ENCODE measurements around the gene ANTXR1.
A peak's percentile ranks its signal among the peaks of the same experiment; 100 is the strongest.

Gene ANTXR1

DNA sequence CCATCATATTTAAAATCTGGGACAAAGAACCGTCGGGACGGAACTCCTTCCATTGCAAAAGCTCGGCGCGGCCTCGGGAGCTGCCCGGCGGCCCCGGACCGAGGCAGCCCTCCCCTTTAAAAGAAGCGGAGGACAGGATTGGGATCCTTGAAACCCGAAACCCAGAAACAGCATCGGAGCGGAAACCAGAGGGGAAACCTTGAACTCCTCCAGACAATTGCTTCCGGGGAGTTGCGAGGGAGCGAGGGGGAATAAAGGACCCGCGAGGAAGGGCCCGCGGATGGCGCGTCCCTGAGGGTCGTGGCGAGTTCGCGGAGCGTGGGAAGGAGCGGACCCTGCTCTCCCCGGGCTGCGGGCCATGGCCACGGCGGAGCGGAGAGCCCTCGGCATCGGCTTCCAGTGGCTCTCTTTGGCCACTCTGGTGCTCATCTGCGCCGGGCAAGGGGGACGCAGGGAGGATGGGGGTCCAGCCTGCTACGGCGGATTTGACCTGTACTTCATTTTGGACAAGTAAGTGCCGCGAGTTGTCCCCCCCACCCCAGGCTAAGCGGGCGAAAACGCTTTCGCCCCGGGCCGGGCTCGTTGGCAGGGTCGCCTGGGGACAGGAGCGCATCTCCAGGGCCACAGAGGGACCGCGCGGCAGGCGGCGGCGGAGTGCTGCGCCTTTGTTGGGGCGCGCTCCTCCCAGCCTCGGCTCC, at the start of gene ANTXR1:
Gene ANTXR1, plus strand, starts transcription at position 38 of the 698 bp plus-strand sequence. Its CDS starts 321 bp downstream, at position 359.
- peak; percentile 7 for DNase-seq

DNA sequence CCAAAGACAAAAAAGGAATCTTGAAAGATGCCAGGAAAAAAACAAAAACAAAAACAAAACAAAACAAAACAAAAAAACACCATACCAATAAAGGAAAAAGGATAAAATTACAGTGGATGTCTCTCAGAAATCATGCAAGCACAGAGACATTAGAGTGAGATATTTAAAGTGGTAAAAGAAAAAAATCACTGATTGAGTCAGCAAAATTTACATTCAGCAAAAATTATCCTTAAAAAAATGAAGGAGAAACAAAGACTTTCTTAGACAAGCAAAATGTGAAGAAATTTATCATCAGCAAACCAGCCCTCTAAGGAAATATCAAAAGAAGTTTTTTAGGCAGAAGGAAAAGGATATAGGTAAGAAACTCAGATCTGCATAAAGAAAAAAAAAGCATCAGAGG, 48.7 kb upstream of the ANTXR1 start:
- no peak for DNase-seq

DNA sequence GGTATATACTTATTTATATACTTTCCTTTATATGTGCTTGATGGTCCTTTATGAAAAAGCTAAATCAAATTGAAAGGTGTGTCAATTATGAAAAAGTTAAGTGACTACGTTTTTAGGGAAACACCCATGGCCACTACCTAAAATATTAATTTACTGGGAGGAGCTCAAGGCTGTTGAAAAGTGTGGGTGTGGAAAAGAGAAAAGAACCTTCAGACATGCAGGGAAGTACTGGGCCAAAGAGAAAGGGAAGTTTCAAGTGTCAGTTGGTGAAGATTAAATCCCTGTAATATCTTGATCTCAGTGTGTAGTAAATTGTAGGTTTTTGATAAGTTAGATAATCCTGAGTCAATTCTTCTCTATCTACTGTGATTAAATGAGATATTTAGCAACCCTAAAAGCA, 44.8 kb upstream of the ANTXR1 start:
- no peak for DNase-seq

DNA sequence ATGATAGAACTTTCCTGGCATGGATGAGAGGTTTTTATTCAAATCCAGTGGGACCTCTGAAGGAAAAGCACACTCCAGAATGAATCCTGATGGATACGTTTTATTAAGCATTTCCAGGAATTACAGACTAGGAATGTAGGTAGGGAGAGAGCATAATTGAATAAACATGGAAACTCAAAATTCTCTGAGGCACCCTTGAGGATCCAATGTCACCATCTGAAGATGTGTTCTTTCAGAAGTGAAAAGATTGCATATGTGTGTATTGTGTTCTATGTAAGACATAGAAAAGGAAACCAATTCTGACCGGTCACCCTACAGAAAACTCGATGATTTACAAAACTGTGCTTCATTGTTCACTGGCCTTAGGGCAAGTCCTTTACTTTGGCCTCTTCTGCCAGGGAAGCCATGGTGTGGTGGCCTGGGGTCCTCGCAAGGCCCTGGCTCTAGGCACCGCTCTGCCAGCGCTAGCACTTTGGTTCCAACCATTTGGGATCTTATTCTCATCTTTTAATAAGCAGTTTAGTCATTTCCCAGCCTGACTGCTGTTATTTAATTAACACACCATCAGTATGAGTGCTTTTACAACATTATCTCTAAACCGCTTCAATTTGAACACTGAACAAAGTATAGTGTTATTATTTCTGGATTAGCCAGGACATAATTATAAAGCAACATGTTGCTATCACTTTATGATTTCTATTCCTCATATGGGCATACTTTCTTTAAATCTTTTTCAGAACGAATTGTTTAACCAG, 43.1 kb upstream of the ANTXR1 start:
- no peak for DNase-seq

DNA sequence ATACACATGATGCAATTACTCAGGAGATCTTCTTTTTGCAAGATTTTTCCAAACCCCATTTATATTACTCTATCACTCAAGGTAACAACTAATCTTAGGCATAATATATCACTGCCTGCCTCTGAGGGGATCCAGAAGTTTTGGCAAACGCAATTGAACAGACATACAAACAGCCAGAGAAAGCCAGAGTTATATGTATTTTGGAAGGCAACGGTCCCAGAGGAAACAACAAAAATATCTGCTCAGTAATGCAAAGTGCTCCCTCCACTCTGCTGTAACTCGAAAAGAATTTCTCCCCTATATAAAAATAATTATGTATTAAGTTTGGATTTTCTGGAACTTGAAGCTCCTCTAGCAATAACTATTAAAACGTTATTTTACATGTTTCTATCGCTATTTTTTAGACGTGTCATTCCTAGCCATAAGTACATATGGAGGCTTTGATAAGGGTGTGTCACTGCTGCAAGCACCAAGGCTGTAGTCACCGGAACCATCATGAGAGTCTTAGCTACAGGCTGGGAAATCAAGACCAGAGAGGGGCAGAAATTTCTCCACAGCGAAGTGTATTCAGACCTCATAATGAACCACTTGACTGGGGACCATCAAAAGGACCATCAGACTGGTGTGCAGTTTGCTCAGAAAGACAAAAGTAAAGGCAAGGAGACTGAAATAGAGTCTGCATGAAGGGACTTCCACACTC, 42.3 kb upstream of the ANTXR1 start:
- DNase-seq, result no peak

DNA sequence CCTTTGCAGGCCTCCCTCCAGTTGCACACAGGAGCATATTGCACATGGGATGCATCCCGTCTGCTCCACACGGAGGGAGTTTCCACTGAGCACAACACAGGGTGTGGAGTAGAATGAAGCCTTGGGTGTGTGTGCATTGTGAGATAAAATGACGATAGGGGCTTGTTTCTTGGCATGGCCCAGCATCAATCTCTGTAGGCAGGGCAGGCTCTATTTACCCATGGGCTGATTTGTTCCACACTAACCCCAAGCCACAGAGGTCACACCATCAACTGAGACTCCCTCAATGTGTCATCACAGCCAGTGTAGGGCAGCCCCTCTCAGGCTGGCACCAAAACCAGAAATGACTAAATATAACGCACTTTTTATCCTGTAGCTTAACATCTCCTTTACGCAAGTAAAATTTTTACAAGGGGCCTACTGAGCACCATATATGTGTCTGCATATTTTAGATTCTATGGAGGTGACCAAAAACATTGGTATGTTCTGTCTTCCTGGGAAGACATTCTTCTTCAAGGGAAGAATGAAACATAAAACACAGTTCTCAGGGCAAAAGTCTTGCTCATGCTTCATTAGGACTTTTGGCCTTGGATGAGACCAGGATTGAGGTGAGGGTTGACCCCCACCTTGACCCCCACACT, 41.3 kb upstream of the ANTXR1 start:
- no peak for DNase-seq

DNA sequence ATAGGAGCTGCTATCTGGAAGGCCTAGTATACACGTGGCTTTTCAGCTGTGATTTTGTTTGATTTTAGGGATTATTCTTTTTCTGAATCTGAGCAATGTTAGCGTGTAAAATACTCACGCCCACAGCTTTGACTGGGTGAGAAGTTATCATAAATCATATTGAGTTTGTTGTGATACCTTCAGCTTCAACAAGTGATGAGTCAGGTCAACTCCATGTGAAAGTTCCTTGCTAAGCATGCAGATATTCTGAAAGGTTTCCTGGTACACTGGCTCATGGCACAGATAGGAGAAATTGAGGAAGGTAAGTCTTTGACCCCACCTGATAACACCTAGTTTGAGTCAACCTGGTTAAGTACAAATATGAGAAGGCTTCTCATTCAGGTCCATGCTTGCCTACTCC, 38.7 kb upstream of the ANTXR1 start, which contains the start of gene GKN1:
Gene GKN1, plus strand, starts transcription at position 386 of the 400 bp plus-strand sequence. CDS start 42 bp downstream, outside the sequence.
- no peak for DNase-seq

DNA sequence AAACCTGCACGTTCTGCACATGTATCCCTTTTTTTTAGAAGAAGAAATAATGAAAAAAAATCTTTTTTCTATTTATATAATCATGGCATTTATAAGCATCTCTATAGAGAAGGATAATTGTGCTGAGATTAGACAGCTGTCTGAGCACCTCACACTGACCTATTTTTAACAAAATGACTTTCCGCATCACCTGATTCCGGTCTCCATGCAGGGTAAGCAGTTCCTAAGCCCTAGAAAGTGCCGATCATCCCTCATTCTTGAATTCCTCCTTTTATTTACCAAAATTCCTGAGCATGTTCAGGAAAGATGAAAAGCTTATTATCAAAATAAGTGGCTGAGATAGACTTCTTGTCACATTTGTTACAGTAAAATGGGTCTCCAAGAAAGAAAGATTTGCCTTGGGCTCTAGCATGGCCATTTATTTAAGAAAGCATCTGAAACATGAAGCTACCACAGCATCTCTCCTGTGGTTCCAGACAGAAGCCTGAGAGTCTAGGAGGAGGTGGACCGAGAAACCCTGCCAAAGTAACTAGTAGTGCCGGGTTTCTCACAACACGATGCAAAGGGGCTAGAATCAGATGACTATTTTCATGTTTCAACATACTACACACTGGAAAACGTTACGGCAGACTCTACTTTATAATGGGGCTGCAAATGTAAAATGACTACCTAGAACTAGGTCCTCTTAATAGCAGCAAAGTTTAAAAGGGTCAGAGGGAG, 37.9 kb upstream of the ANTXR1 start:
- DNase-seq, result no peak

DNA sequence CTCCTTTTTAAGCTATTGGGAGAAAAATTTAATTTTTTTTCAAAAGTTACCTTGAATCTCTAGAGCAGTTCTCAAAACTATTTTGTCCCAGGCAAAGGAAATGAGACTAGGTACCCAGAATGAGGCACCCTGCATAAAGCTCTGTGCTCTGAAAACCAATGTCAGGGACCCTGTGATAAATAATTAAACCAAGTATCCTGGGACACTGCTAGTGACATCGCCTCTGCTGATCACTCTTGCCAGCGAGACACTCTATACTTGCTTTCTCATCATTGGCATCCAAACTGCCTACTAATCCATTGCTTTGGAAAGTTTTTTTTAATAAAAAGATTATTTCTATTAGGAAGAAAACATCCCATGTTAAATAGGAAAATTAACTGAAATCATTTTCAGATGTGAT, 37.1 kb upstream of the ANTXR1 start:
- DNase-seq, result no peak

DNA sequence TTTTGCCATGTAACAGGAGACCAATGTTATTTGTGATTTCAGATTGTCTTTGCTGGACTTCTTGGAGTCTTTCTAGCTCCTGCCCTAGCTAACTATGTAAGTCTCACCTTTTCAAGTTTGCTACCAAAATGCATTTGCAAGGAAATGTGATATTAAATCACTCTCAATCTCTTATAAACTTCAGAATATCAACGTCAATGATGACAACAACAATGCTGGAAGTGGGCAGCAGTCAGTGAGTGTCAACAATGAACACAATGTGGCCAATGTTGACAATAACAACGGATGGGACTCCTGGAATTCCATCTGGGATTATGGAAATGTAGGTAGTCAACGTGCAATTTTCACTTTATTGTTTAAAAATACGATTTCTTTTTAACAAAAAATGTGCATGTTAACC, 35.5 kb upstream of the ANTXR1 start:
- DNase-seq, result no peak

DNA sequence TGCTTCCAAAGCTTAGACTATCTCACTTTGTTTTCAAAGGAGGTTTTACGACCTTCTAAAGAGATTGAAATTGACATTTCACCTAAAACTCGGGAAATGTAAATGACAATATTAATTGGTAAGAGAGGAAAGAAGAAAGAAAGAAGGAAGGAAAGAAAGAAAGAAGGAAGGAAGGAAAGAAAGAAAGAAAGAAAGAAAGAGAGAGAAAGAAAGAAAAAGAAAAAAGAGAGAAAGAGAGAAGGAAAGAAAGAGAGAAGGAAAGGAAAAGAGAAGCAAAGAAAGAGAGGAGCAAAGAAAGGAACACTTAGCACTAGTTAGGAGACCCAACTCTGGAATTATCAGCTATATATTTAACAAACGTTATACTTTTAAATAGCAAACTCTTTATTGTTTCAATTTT, 34.9 kb upstream of the ANTXR1 start:
- no peak for DNase-seq

DNA sequence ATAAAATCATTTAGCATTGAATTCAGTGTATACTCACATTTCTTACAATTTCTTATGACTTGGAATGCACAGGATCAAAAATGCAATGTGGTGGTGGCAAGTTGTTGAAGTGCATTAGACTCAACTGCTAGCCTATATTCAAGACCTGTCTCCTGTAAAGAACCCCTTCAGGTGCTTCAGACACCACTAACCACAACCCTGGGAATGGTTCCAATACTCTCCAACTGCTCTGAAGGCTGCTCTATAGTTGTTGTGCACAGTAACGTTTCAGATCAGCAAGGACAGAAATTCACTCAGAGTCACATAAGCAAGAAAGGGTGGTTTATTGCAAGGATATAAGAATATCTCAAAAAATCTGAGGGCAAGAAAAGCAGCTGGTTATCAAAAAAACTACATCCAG, 32.0 kb upstream of the ANTXR1 start:
- no peak for DNase-seq

DNA sequence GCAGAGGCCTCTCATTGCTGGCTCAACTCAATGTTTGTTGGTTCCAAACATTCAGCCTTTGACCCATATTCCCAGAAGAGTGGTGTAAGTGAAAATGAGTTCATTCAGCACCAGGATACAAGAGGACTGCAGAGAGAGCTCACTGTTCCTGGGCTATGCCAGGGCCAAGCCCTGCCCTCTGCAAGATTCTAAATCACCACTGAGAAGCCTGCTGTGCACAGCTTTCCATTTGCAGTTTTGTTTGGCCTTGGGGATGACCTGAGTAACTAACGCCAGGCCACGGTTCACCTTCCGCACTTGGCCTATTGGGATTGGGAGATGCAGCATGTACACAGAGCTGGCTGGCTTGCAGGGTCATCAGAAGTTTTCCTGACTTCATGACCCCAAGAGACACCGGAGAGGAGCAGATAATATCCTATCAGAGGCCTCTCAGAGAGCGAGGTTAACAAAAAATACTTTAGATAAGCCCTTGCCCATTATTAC, 25.9 kb upstream of the ANTXR1 start:
- no peak for DNase-seq

DNA sequence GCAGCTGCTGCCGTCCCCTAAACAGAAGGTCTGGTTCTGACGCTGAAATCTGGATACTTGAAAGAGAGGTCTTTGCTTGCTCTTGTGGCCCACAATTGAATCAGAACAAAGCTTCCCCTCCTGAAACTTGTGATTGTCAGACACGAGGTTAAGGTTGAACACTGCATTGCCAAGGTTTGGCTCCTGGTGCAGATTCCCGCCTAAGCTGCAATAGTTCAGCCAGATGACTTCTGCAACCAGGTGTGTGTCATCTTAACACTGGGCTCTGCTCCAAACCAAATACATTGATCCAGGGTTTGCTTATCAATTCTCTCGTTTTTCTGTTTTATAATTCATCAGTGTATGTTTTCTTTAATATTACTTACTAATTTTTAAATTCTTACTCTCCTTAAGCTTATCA, 23.9 kb upstream of the ANTXR1 start:
- no peak for DNase-seq

DNA sequence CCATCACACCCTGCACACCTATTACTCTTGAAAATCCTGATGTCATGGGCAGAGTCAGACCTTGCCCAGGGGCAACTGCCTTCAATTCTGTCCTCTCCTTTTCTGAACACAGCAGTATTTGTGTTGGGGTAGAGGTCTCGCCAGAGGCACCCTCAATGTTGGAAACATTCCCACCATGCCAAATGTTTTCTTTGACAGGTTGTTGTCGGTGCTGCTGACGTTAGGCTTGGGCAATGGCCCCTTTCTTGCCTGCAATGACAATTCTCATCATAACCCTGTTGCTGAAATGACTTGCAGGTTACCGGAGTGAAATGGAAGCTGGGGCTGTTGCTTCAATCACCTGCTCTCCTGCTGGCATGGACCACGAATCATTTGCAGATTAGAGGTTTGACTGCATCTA, 20.6 kb upstream of the ANTXR1 start:
- no peak for DNase-seq

DNA sequence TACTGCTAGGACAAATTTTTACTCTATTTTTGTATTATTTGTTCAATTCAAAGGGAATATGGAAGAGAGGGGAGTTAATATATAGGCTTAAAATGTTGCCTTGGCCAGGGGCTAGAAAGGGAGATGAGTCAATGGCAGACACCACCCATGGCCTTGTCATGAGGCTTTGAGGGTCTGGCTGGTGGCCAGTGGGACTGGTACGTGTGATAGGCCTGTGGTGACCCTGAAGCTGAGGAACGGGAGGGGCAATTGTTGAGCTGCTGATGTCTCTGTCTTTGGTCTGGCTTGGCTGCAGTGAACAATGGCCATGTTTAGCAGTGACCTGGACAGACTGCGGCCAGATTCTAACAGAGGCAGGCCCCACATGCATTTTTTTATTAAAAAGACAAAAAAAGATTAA, 20.0 kb upstream of the ANTXR1 start:
- DNase-seq, result no peak

DNA sequence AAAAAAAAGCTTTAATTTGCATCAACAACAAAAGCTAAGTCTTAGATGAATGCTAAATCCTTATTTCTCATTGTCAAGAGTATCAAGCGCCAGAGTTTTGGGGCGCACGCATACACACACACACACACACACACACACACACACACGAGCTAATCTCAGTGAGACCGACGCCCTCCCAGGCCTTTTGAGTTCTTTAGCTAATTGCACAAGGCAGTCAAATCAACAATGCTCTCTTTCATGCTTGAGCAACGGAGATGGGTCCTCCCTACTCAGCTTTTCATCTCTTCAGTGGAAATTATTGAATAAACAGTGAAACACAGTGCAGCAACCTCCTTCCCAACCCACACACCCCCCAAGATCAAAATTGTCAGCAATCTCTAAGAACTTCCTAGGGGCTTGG, 19.3 kb upstream of the ANTXR1 start:
- no peak for DNase-seq

DNA sequence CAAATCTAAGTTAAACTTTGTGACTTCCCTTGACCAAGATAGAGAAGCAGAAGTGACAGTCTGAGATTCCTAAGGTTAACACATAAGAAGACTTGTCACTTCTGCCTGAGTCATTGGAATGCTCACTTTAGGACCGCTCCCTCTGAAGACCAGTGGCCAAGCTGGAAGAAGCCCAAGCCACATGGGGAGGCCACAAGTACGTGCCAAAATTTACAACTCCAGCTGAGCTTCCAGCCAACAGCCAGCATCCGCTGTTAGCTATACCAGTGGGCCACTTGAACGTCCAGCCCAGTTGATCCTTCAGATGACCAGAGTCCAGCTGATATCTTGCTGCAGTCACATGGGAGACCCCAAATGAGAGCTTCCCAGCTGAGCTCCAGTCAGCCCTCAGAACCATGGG, 18.1 kb upstream of the ANTXR1 start:
- DNase-seq, result no peak

DNA sequence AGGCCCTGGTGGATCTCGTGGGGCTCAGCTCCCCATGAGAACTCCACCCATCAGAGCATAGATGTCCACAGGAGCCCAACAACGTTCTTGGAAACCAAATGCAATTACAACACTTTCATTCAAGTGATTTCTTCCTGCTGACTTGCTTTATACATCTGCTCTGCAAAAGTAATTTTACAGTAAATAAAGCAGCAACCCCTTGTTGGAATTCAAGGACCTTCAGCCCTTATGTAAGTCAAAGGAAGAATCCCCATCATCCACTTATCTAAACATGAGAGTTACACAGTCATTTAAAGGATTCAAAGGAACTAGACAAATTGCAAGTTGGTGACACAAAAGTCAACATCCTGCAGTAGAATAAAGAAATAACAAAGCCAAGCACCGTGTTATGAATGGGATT, 17.1 kb upstream of the ANTXR1 start:
- no peak for DNase-seq

DNA sequence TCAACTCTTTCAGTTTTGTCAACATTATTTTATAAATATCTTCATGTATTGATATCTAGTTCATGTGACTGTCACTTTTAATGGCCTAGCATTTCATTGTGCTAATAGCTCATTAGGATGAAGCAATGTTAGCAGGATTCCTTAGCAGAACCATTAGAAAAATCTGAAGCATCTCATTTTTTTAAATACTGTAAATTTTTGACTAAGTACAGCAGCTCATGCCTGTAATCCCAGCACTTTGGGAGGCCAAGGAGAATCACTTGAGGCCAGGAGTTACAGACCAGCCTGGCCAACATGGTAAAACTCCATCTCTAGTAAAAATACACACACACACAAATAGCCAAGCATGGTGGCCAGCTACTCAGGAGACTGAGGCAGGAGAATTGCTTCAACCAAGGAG, 15.6 kb upstream of the ANTXR1 start:
- no peak for DNase-seq

DNA sequence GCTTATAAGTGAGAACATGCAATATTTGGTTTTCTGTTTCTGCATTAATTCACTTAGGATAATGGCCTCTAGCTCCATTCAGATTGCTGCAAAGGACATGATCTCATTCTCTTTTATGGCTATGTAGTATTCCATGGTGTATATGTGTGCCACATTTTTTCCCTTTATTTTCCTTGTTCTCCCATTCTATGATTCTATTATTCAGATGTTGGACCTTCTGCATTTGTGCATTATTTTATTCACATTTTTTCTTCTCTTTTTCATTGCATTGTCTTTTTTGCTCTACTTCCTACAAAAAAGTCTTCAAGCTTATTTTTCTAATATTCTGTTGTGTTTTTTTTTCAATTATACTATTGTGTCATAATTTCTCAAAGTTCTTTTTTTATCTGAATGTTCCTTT, 11.1 kb upstream of the ANTXR1 start:
- no peak for DNase-seq

DNA sequence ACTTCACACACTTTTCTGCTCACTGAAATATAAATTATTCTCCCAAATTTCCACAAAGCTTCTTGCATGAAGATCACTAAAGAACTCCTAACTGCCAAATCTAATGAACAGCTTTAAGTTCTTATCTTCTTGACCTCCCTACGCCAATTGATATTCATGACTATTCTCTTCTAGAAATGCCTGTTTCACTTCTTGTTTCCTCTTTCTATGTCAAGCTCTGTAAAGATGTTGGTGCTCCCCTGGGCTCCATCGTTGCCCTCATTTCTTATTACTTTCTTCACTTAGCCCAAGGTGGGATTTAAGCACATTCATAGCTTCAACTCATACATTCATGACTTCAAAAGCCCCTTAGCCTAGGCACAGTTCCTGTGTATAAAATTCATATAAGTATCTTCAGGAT, 9.2 kb upstream of the ANTXR1 start:
- no peak for DNase-seq

DNA sequence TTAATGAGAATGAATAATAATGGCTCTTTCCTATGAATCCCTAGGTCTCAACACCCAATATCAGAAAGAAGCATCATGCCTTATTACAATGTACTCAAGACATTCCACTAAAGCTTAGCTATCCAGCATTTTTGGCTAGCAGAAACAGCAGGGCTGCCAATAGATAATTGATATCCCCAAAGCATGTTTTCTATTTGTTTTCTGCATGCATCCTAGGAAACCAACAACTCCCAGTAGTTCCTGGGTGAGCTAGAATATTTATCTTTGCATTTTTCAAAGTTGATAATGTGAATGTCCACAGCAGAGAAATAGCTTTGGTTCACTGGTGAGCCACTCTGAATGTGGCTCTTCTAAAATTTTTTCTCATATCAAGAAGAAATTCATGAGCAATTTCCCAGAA, 5.8 kb upstream of the ANTXR1 start:
- no peak for DNase-seq
